NT2/D1 (cell line): ENCODE results near the gene CACHD1.

Experiments used
- SUZ12 ChIP-seq: IDR thresholded peaks from 2 replicates; pipeline ENCODE4 v1.6.1; 2011; ENCODE audit not compliant: insufficient read length, insufficient read depth; ENCODE audit errors: extremely low read depth
- YY1 ChIP-seq: IDR thresholded peaks from 2 replicates; pipeline ENCODE4 v1.6.1; 2011; ENCODE audit not compliant: insufficient read length, insufficient read depth
- ZNF274 ChIP-seq: IDR thresholded peaks from 2 replicates; pipeline ENCODE4 v1.6.1; 2011; ENCODE audit warnings: mild to moderate bottlenecking, low read depth, low read length

GRCh38 chr1:64685217-64685616, 215.3 kb downstream of the CACHD1 start:
- TF ChIP-seq ZNF274 (no peak), YY1 (no peak), SUZ12 (no peak)
